CD14-positive monocyte (primary cell): Measurements from ENCODE around the gene GAREM1. TPM values are rescaled to one million over a fixed set of nuclear protein-coding genes. Genes with fewer than 3 reads are reported as not detected.

ENCODE experiments used
- DNase-seq, 3 donors: peaks; one replicate each; pipeline ENCODE4 v3.0.0-alpha.2; 2011 to 2022
- H2AFZ ChIP-seq: 2 replicates; pipeline ENCODE4 v1.6.0; 2012; ENCODE audit warnings: mild to moderate bottlenecking, low read depth, low read length, inconsistent platforms; ENCODE audit not compliant: insufficient read depth, poor library complexity, severe bottlenecking
- H3K27ac ChIP-seq, 2 donors: 1 replicate in 1 of 2; 2 replicates in 1 of 2; pipeline ENCODE4 v1.5.1; 2012 to 2013; ENCODE audit warnings: low read length in 2 of 2, control low read depth in 1 of 2, inconsistent platforms in 1 of 2, low read depth in 1 of 2, mild to moderate bottlenecking in 1 of 2
- H3K27me3 ChIP-seq, 2 donors: one replicate each; pipeline versions ENCODE4 v1.6.0 to v1.6.1; 2011 to 2013; ENCODE audit warnings: low read length in 2 of 2; ENCODE audit not compliant: control insufficient read depth in 2 of 2, insufficient read depth in 2 of 2
- H3K36me3 ChIP-seq, 2 donors: replicated peaks in 1 of 2; 1 replicate in 1 of 2; 2 replicates in 1 of 2; pipeline versions ENCODE4 v1.5.1 to v1.6.1; 2012 to 2013; ENCODE audit warnings: low read length in 2 of 2, control low read depth in 1 of 2, inconsistent platforms in 1 of 2, mild to moderate bottlenecking in 1 of 2; ENCODE audit not compliant: insufficient read depth in 2 of 2, control insufficient read depth in 1 of 2
- H3K4me1 ChIP-seq, 2 donors: 1 replicate in 1 of 2; 2 replicates in 1 of 2; pipeline versions ENCODE4 v1.5.1 to v1.6.1; 2012 to 2013; ENCODE audit warnings: low read length in 2 of 2, control low read depth in 1 of 2, inconsistent platforms in 1 of 2, mild to moderate bottlenecking in 1 of 2, moderate library complexity in 1 of 2; ENCODE audit not compliant: insufficient read depth in 2 of 2, control insufficient read depth in 1 of 2
- H3K4me2 ChIP-seq: replicated peaks from 2 replicates; pipeline ENCODE3; 2012; ENCODE audit warnings: low read length, moderate library complexity, mild to moderate bottlenecking; ENCODE audit not compliant: poor library complexity, severe bottlenecking; ENCODE audit errors: extremely low read depth
- H3K4me3 ChIP-seq, 3 experiments: fragments of 200-600 bp in 1 of 3; sonication (generic) in 1 of 3; replicated peaks in 1 of 3; 1 replicate in 2 of 3; 2 replicates in 1 of 3; pipeline ENCODE4 v1.5.1; 2011 to 2013; ENCODE audit warnings: low read length in 3 of 3, mild to moderate bottlenecking in 3 of 3, control low read depth in 2 of 3, low read depth in 2 of 3, inconsistent platforms in 1 of 3, moderate library complexity in 1 of 3
- H3K79me2 ChIP-seq: 2 replicates; pipeline ENCODE4 v1.6.0; 2012; ENCODE audit warnings: mild to moderate bottlenecking, control low read depth, inconsistent platforms, low read length, moderate library complexity; ENCODE audit not compliant: insufficient read depth
- H3K9ac ChIP-seq: 2 replicates; pipeline ENCODE4 v1.6.0; 2017; ENCODE audit warnings: low read length, mild to moderate bottlenecking; ENCODE audit not compliant: insufficient read depth, poor library complexity, severe bottlenecking
- H3K9me3 ChIP-seq, 2 donors: replicated peaks in 1 of 2; 1 replicate in 1 of 2; 2 replicates in 1 of 2; pipeline versions ENCODE4 v1.5.1 to v1.6.1; 2012 to 2013; ENCODE audit warnings: low read length in 2 of 2, control low read depth in 1 of 2; ENCODE audit not compliant: control insufficient read depth in 1 of 2, insufficient read depth in 1 of 2
- H4K20me1 ChIP-seq: 2 replicates; pipeline ENCODE4 v1.6.0; 2012; ENCODE audit warnings: mild to moderate bottlenecking, low read length, control low read depth, moderate library complexity; ENCODE audit not compliant: insufficient read depth
- H3K27ac Mint-ChIP-seq, 7 donors: one replicate each; pipeline ENCODE4 v1.8.0; 2020; ENCODE audit warnings: mild to moderate bottlenecking in 7 of 7, mixed read lengths in 7 of 7, moderate library complexity in 6 of 7, inconsistent platforms in 2 of 7
- H3K27me3 Mint-ChIP-seq, 3 donors: one replicate each; pipeline ENCODE4 v1.8.0; 2021 to 2022; ENCODE audit warnings: low read depth in 3 of 3, mild to moderate bottlenecking in 3 of 3, mixed read lengths in 3 of 3, moderate library complexity in 3 of 3, inconsistent platforms in 1 of 3
- H3K36me3 Mint-ChIP-seq, 2 donors: one replicate each; pipeline ENCODE4 v1.8.0; 2020; ENCODE audit warnings: mixed read lengths in 2 of 2, inconsistent platforms in 1 of 2, mild to moderate bottlenecking in 1 of 2
- H3K4me1 Mint-ChIP-seq: one replicate; pipeline ENCODE4 v1.8.0; 2020; ENCODE audit warnings: mild to moderate bottlenecking, mixed read lengths
- H3K4me3 Mint-ChIP-seq, 2 donors: one replicate each; pipeline ENCODE4 v1.8.0; 2020; ENCODE audit warnings: mild to moderate bottlenecking in 2 of 2, mixed read lengths in 2 of 2, moderate library complexity in 1 of 2
- H3K9me3 Mint-ChIP-seq, 7 donors: one replicate each; pipeline ENCODE4 v1.8.0; 2020 to 2022; ENCODE audit warnings: mixed read lengths in 7 of 7, mild to moderate bottlenecking in 6 of 7, moderate library complexity in 6 of 7, inconsistent platforms in 2 of 7
- WGBS: methylation state at CpG from one replicate; pipeline ENCODE4 v1.1.5; 2013; ENCODE audit warnings: missing lambda C conversion rate; ENCODE audit not compliant: insufficient coverage; 5-methylcytosine and 5-hydroxymethylcytosine counted together
- intact Hi-C, 2 donors: fragments of 100-400 bp; cut with micrococcal nuclease; formaldehyde crosslinking; loops; one replicate each; pipeline versions ENCODE4 v1.15.0 to v1.15.1; 2023
- polyA plus RNA-seq, 3 donors: library from polyadenylated mRNA; depleted of rRNA in 1 of 3; unstranded in 2 of 3; stranded (reverse) in 1 of 3; fragments of 300-500 nt in 2 of 3; fragments of >200 nt in 1 of 3; fragmentation: Illumina TruSeq in 2 of 3; gene quantifications; 1 replicate in 2 of 3; 2 replicates in 1 of 3; pipeline ENCODE4 v1.2.3, GENCODE V29; 2012 to 2021
- TF ChIP-seq, protein P1 (sequence below): fragments of 200-600 bp; IDR thresholded peaks from one replicate; pipeline ENCODE4 v1.8.0; 2022; ENCODE audit warnings: antibody characterized with exemption, mild to moderate bottlenecking

The GAREM1 gene
- polyA plus RNA-seq, 3 donors, result 0.24 TPM; not detected in 2

- H3K27ac ChIP-seq, result no peak overlapping the region
- no peak for DNase-seq
- H3K9ac ChIP-seq, result no peak overlapping the region
- Mint-ChIP-seq H3K36me3 (no peaks in the 10 kb centered on the region), H3K4me3 (no peak overlapping the region), H3K27ac (no peak overlapping the region), H3K9me3 (no peaks in the 10 kb centered on the region), H3K4me1 (no peaks in the 10 kb centered on the region), H3K27me3 (peaks cover 3 to 32% (median 6%) of the 10 kb centered on the region in 3 donors)
- no peak overlapping the region for H2AFZ ChIP-seq
- H3K36me3 ChIP-seq, result no peaks in the 10 kb centered on the region
- intact Hi-C loops, result no loop called here
- no CpG with 5 or more reads among the region's 1 CpG for WGBS
- no peaks in the 10 kb centered on the region for H3K79me2 ChIP-seq
- TF ChIP-seq, protein P1, sequence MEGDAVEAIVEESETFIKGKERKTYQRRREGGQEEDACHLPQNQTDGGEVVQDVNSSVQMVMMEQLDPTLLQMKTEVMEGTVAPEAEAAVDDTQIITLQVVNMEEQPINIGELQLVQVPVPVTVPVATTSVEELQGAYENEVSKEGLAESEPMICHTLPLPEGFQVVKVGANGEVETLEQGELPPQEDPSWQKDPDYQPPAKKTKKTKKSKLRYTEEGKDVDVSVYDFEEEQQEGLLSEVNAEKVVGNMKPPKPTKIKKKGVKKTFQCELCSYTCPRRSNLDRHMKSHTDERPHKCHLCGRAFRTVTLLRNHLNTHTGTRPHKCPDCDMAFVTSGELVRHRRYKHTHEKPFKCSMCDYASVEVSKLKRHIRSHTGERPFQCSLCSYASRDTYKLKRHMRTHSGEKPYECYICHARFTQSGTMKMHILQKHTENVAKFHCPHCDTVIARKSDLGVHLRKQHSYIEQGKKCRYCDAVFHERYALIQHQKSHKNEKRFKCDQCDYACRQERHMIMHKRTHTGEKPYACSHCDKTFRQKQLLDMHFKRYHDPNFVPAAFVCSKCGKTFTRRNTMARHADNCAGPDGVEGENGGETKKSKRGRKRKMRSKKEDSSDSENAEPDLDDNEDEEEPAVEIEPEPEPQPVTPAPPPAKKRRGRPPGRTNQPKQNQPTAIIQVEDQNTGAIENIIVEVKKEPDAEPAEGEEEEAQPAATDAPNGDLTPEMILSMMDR, result no peak
- no peaks in the 10 kb centered on the region for H3K9me3 ChIP-seq
- no peaks in the 10 kb centered on the region for H4K20me1 ChIP-seq
- no peak overlapping the region for H3K4me2 ChIP-seq
- peaks cover 3 to 6% of the 10 kb centered on the region in 2 donors for H3K27me3 ChIP-seq
- no peaks in the 10 kb centered on the region for H3K4me1 ChIP-seq
- H3K4me3 ChIP-seq, result no peak overlapping the region
Measured at GRCh38 chr18:32480581-32480980, 9.9 kb upstream of the GAREM1 start.

DNA sequence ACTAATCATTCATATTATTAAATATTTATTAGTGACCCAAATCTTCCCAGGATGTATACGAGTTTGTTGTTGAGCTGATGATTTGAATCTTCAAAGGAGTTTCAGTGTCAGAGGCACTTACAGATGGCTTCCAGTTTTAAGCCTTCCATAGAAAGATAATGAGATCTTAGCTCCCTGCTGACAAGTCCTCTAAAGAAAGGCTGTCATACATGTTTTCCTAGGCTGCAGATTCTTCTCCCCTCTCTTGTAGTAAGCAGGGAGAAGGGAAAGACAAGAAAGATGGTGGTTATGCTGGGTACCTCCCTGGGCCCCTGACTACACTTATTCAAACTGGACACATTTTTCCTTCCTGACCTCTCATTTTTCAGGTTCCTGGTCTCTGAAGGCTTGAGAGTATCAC is 8.1 kb upstream of the GAREM1 start:
- H3K4me1 ChIP-seq, result no peaks in the 10 kb centered on the region
- no peaks in the 10 kb centered on the region for H3K36me3 Mint-ChIP-seq

More for the DNA sequence above, 8.1 kb upstream of the GAREM1 start:
- no peaks in the 10 kb centered on the region for H3K79me2 ChIP-seq
- Mint-ChIP-seq H3K4me3 (no peak overlapping the region), H3K27me3 (peaks cover 9 to 31% (median 13%) of the 10 kb centered on the region in 3 donors), H3K9me3 (no peaks in the 10 kb centered on the region), H3K27ac (no peak overlapping the region), H3K4me1 (no peaks in the 10 kb centered on the region)
- no peak overlapping the region for H3K4me2 ChIP-seq
- TF ChIP-seq, protein P1, result no peak
- H3K4me3 ChIP-seq, result no peak overlapping the region
- no CpG with 5 or more reads among the region's 1 CpG for WGBS
- peaks cover 10 to 11% of the 10 kb centered on the region in 2 donors for H3K27me3 ChIP-seq
- H3K27ac ChIP-seq, result no peak overlapping the region
- H2AFZ ChIP-seq, result no peak overlapping the region
- no peaks in the 10 kb centered on the region for H3K9me3 ChIP-seq
- no peak overlapping the region for H3K9ac ChIP-seq
- no peak for DNase-seq
- intact Hi-C loops, result no loop called here
- H4K20me1 ChIP-seq, result no peaks in the 10 kb centered on the region
- H3K36me3 ChIP-seq, result no peaks in the 10 kb centered on the region
